Mucosa of descending colon (tissue), 3 donors: ENCODE results near the gene CBX2. TPM values are rescaled to one million over a fixed set of nuclear protein-coding genes. Genes with fewer than 3 reads are reported as not detected.

ENCODE experiments used
- ATAC-seq: fragments of 200-7000 bp; cut with Tn5 transposase; one replicate; pipeline ENCODE4 v1.9.1; 2020; ENCODE audit warnings: mild to moderate bottlenecking, moderate library complexity
- DNase-seq, 3 donors: peaks; one replicate each; pipeline ENCODE4 v3.0.0-alpha.2; 2020
- H3K36me3 ChIP-seq: fragments of 200-600 bp; one replicate; pipeline ENCODE4 v1.8.0; 2021; ENCODE audit warnings: low read depth, mild to moderate bottlenecking
- H3K4me1 ChIP-seq: fragments of 200-600 bp; one replicate; pipeline ENCODE4 v1.8.0; 2021; ENCODE audit warnings: low read depth, mild to moderate bottlenecking
- H3K4me3 ChIP-seq: fragments of 200-600 bp; one replicate; pipeline ENCODE4 v1.8.0; 2021; ENCODE audit warnings: mild to moderate bottlenecking
- H3K9me3 ChIP-seq: fragments of 200-600 bp; one replicate; pipeline ENCODE4 v1.8.0; 2021; ENCODE audit warnings: mild to moderate bottlenecking
- intact Hi-C, 2 donors: fragments of 100-400 bp; cut with DNase I in 1 of 2; cut with micrococcal nuclease in 1 of 2; formaldehyde crosslinking; loops; one replicate each; pipeline versions ENCODE4 v1.11.0 to v1.11.1; 2022; cut with DNase I, micrococcal nuclease
- total RNA-seq, 3 donors: library from RNA; stranded (reverse); fragmentation: NEBNext Ultra II Directional in 2 of 3; extraction: Animal tissue kit (Norgen Biotek cat#: 25700) in 2 of 3; gene quantifications; one replicate each; pipeline versions ENCODE4 v1.2.1 to v1.2.4, GENCODE V29; 2021 to 2023
- TF ChIP-seq, protein P1 (sequence below): fragments of 200-600 bp; IDR thresholded peaks from one replicate; pipeline ENCODE4 v1.8.0; 2022; ENCODE audit warnings: antibody characterized with exemption, mild to moderate bottlenecking
- donor health status: DM: no; HTN: no; CAD: no; lungs with moderate emphysema.
- donor health status: DM: no; HTN: no; CAD: no.
- donor health status: DM: no; HTN: yes; CAD: no.

CBX2 gene
- total RNA-seq, 3 donors from 2014 or later: 0.14 to 1.5 (median 0.76) TPM

GRCh38 chr17:79785900-79786810 lies 8.2 kb downstream of the CBX2 start:
- TF ChIP-seq, protein P1, sequence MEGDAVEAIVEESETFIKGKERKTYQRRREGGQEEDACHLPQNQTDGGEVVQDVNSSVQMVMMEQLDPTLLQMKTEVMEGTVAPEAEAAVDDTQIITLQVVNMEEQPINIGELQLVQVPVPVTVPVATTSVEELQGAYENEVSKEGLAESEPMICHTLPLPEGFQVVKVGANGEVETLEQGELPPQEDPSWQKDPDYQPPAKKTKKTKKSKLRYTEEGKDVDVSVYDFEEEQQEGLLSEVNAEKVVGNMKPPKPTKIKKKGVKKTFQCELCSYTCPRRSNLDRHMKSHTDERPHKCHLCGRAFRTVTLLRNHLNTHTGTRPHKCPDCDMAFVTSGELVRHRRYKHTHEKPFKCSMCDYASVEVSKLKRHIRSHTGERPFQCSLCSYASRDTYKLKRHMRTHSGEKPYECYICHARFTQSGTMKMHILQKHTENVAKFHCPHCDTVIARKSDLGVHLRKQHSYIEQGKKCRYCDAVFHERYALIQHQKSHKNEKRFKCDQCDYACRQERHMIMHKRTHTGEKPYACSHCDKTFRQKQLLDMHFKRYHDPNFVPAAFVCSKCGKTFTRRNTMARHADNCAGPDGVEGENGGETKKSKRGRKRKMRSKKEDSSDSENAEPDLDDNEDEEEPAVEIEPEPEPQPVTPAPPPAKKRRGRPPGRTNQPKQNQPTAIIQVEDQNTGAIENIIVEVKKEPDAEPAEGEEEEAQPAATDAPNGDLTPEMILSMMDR: no peak
- Histone ChIP-seq H3K4me3 (no peak overlapping the region), H3K4me1 (peaks cover 7% of the 10 kb centered on the region), H3K36me3 (no peaks in the 10 kb centered on the region), H3K9me3 (no peaks in the 10 kb centered on the region)
- intact Hi-C loops: no loop called here
- ATAC-seq: no peak
- no peak for DNase-seq

DNA sequence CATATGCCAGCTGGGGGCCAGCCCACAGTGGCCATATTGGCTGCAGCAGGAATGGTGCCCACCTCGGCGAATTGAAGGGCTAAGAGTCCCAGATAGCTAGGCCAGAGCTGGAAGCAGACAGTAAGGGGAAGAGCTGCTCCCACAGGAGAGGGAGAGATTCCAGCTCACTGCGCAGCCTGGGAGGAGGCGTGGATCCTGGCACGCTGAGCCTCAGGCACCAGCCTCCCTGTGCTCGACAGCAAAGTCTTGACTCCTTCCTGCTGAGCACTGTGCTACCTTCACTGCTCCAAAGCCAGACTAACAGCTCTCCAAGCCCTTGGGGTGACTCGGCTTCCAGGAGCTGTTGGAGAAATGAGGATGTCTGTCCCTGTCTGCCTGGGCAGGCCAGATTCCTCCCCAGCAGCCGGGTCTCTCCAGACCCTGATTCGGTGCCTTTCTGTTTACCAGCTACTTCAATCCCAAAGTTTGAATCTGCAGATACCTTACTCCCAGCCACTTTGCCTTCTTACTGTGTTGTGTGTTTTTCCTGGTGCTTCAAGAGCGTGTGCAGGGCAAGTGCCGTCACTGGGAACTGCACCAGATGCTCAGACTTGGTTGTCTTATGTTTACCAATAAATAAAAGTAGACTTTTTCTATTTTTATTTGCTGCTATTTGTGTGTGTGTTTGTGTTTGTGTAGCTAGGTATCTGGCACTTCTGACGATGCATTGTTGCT lies 9.1 kb downstream of the CBX2 start:
- DNase-seq (peak in 1 of 3 donors; percentile 14), ATAC-seq (no peak)
- Histone ChIP-seq H3K4me1 (peaks cover 7% of the 10 kb centered on the region), H3K36me3 (no peaks in the 10 kb centered on the region), H3K4me3 (no peak overlapping the region), H3K9me3 (no peaks in the 10 kb centered on the region)
- intact Hi-C loops: no loop called here
- TF ChIP-seq, protein P1: no peak

DNA sequence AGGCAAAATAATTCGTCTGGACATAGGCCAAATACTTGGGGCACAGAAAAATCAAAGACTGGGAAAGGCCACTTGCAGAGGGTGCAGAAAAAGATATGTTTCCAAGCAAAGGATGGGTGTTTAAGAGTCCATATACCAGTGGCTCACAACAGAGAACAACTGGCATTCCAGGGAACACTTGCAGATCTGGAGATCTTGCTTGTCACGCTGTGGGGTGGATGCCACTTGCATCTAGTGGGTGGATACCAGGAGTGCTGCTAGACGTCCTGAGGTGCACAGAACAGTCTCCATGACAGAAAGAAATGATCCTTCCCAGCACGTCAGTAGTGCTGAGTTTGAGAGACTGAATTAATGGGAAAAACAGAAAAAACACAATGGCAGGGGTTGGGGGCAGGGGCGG lies 10.5 kb downstream of the CBX2 start:
- TF ChIP-seq, protein P1: no peak
- Histone ChIP-seq H3K4me3 (no peak overlapping the region), H3K36me3 (no peaks in the 10 kb centered on the region), H3K4me1 (peaks cover 13% of the 10 kb centered on the region), H3K9me3 (no peaks in the 10 kb centered on the region)
- intact Hi-C loops: no loop called here
- DNase-seq: no peak
- ATAC-seq: no peak

- TF ChIP-seq, protein P1: no peak
- no peaks in the 10 kb centered on the region for H3K9me3 ChIP-seq
- DNase-seq: peak in 1 of 3 donors; percentile 9
- no peaks in the 10 kb centered on the region for H3K36me3 ChIP-seq
- H3K4me1 ChIP-seq: peaks cover 13% of the 10 kb centered on the region
- no peak overlapping the region for H3K4me3 ChIP-seq
- ATAC-seq: no peak
- intact Hi-C loops: no loop called here
Observed at GRCh38 chr17:79788989-79789942, 11.3 kb downstream of the CBX2 start.
